Ovary (tissue), 9 donors: ENCODE data around the gene GALNTL6. TPM values are rescaled to one million over a fixed set of nuclear protein-coding genes. Genes with fewer than 3 reads are reported as not detected.
"Not testable (repeated sequence)": the region's sequence is repeated elsewhere in the genome, so short reads cannot be mapped to it uniquely, and the experiment has no call there.

Experiments used
- DNase-seq, 5 donors: peaks; one replicate each; pipeline ENCODE4 v3.0.0-alpha.2; 2019 to 2020
- H3K27ac ChIP-seq, 2 donors: fragments of 200-600 bp; one replicate each; pipeline versions ENCODE4 v1.5.1 to v1.8.0; 2019 to 2022
- H3K27me3 ChIP-seq: fragments of 200-600 bp; one replicate; pipeline ENCODE4 v1.8.0; 2022
- H3K36me3 ChIP-seq: fragments of 200-600 bp; sonication (generic); one replicate; pipeline ENCODE4 v1.5.1; 2019
- H3K4me1 ChIP-seq: one replicate; pipeline ENCODE4 v1.8.1; 2013; ENCODE audit warnings: mild to moderate bottlenecking, moderate library complexity; ENCODE audit not compliant: insufficient read depth
- H3K4me3 ChIP-seq: fragments of 200-600 bp; sonication (generic); one replicate; pipeline ENCODE4 v1.5.1; 2017
- H3K9me3 ChIP-seq, 2 donors: fragments of 200-600 bp in 1 of 2; sonication (generic) in 1 of 2; one replicate each; pipeline versions ENCODE4 v1.5.1 to v1.8.1; 2013 to 2019; ENCODE audit warnings: mild to moderate bottlenecking in 1 of 2, moderate library complexity in 1 of 2
- CTCF ChIP-seq, 3 donors: fragments of 450-650 bp in 2 of 3; fragments of 200-600 bp in 1 of 3; IDR thresholded peaks; one replicate each; pipeline versions ENCODE4 v1.5.1 to v1.8.0; 2016 to 2022; ENCODE audit warnings: antibody characterized with exemption in 3 of 3, mild to moderate bottlenecking in 1 of 3
- EP300 ChIP-seq: sonication (generic); formaldehyde crosslinking; IDR thresholded peaks from one replicate; pipeline ENCODE4 v1.6.1; 2017; ENCODE audit warnings: antibody characterized with exemption
- POLR2A ChIP-seq: fragments of 450-650 bp; IDR thresholded peaks from one replicate; pipeline ENCODE4 v1.6.1; 2017; ENCODE audit warnings: antibody characterized with exemption, mild to moderate bottlenecking, moderate library complexity
- WGBS, 3 donors: extraction: QIAGEN DNeasy Blood & Tissue Kit in 1 of 3; methylation state at CpG; one replicate each; pipeline versions ENCODE4 v1.1.5 to v1.1.7; 2013 to 2017; 5-methylcytosine and 5-hydroxymethylcytosine counted together
- intact Hi-C, 4 donors: fragments of 100-400 bp; cut with DNase I; formaldehyde crosslinking; loops; one replicate each; pipeline versions ENCODE4 v1.11.0 to v1.15.1; 2022 to 2023
- polyA plus RNA-seq, 2 donors: library from polyadenylated mRNA; stranded (reverse); fragments of 200-250 nt in 1 of 2; fragments of 350-450 nt in 1 of 2; fragmentation: Illumina TruSeq in 1 of 2; extraction: RNeasy Lipid Tissue Mini Kit (QIAGEN cat#74804) in 1 of 2; gene quantifications; one replicate each; pipeline ENCODE4 v1.2.3, GENCODE V29; 2013 to 2014
- total RNA-seq, 7 donors: library from RNA; depleted of rRNA in 2 of 7; stranded (reverse); fragments of >200 nt in 2 of 7; fragmentation: NEBNext Ultra II Directional in 3 of 7; extraction: Animal tissue kit (Norgen Biotek cat#: 25700) in 3 of 7; gene quantifications; one replicate each; pipeline versions ENCODE4 v1.1.0 to v1.2.4, GENCODE V29; 2016 to 2023
- donor health status: DM: no; HTN: no; CAD: no; lungs with moderate emphysema.
- donor health status: DM: no; HTN: no; CAD: no.
- donor health status: Bipolar disorder and iron deficiency.
- donor health status: DM: yes; HTN: yes; CAD: no.
- donor health status: DM: no; HTN: no; CAD: no.
- donor health status: DM: yes; HTN: yes; CAD: no.

GALNTL6 gene
- total and polyA plus RNA-seq, 9 donors, result 0.11 to 1.8 TPM; not detected in 7

DNA sequence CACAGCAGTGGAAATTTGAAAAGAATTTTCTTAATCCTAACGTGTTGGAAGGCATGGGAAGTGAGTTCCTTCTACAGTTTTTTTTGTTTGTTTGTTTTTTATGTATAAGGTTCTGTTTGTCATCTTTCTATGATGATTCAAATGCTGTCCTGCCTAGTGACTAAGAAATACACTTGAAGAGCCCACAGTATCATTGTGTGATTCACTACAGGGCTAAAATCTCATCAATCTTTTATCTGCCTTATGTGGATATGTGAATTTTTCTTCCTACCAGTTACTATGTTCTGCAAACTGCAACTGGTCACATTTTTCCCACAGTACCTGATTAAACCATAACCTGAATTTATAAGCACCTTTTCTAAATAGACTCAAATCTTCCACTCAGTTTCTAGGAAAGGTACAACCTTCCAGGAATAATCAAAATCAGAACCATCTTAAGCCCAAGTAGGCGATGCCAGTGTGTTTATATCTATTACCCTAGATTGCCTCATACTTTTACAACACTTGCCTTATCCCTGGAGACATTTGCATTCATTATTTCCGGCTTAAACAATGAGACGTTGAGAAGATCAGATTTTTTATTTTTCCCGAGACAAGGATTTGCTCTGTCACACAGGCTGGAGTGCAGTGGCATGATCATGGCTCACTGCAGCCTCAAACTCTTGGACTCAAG lies 1140.8 kb downstream of the GALNTL6 start:
- no peak overlapping the region for H3K4me3 ChIP-seq
- TF ChIP-seq EP300, result no peak
- TF ChIP-seq CTCF (IDR thresholded peaks at IDR 0.05), result no peak
- H3K9me3 ChIP-seq, result no peaks in the 10 kb centered on the region
- no peaks in the 10 kb centered on the region for H3K36me3 ChIP-seq
- intact Hi-C loops, result no loop called here
- H3K27ac ChIP-seq, result no peak overlapping the region
- H3K4me1 ChIP-seq, result no peaks in the 10 kb centered on the region
- no peaks in the 10 kb centered on the region for H3K27me3 ChIP-seq
- no peak for DNase-seq
- WGBS, 3 donors, result 82 to 84% (median 82%) methylated on average over 5 of the region's 5 CpGs

DNA sequence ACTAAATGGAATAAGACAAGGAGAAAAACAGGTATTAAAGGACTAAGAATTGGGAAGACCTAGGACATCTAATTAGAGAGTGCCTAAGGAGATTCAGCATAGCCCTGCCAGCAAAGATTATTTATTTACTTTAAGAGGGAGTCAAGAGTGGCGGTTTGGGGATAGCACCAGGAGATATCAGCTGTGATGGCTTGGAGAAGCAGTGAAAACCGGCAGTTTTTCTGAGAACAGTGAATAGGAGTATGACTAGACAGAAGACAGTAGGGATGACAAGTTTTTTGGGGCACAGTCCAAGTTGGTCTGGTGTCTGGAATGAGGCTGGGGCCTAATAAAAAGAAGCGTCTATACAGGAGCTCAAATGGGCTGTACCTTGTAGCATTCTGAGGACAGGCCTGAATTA lies 1143.1 kb downstream of the GALNTL6 start:
- H3K36me3 ChIP-seq, H3K4me3 ChIP-seq, H3K27ac ChIP-seq, H3K4me1 ChIP-seq, H3K9me3 ChIP-seq, intact Hi-C loops, DNase-seq, H3K27me3 ChIP-seq: not testable (repeated sequence)
- 79 to 84% (median 79%) methylated on average over 3 of the region's 3 CpGs for WGBS, 3 donors

DNA sequence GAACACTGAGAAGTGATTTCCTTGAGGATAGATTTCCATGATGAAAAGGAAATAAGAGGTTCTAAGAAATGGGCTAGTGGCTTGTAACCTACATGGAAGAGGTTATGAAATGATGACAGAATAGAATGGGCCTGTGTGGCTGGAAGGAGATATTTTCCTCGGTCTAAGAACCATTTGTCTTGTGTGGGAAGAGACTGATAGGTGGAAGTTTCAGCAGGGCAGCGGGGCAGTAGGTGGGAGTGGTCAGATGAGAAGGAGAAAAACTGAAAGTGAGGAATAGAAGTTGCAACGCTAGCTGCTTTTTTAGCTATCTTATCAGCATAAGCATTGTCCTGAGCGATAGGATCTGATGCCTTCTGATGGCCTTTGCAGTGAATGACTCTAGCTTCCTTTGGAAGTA lies 1144.0 kb downstream of the GALNTL6 start:
- Histone ChIP-seq H3K4me1 (no peaks in the 10 kb centered on the region), H3K9me3 (no peaks in the 10 kb centered on the region), H3K27me3 (no peaks in the 10 kb centered on the region), H3K4me3 (no peak overlapping the region), H3K36me3 (no peaks in the 10 kb centered on the region), H3K27ac (no peak overlapping the region)
- no peak for DNase-seq
- 79 to 88% (median 88%) methylated on average over 4 of the region's 4 CpGs for WGBS, 3 donors
- intact Hi-C loops, result no loop called here
- TF ChIP-seq EP300 (no peak), POLR2A (no peak), CTCF (IDR thresholded peaks at IDR 0.05) (no peak)

DNA sequence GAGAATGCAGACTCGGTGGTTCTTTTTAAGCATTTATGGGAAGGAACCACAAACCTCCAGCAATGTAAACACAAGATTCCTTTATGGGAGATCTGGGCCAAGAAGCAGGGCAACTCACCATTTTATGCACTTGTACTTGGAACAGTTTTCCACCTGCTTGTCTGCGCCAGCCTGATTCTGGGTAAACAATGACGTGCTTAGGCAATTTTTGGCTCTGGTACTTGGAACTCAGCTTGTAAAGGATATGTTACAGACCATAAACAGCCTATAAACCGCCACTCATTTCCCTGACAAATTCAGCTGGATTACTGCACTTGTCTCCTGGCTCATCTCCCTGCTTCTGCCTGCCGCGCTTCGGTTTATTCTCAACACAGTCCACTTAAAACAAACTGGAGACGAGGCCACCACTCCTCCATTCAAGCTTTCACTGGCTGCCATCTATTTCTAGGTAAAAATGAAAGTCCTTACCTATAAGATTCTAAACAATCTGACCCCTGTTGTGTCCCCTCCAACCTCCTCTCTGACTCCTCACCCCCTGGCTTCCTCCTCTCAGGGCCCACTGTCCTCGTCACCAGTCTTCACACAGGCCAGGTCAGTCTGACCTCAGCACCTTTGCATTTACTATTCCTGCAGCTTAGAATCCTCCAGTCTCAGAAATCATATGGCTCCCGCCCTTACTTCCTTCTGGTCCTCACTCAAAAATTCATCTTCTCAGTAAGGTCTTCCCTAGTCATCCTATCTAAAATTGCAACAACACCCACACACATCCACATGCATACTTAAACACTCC lies 1149.6 kb downstream of the GALNTL6 start:
- no peaks in the 10 kb centered on the region for H3K36me3 ChIP-seq
- H3K27me3 ChIP-seq, result no peaks in the 10 kb centered on the region
- intact Hi-C loops, result no loop called here
- peaks cover 1% of the 10 kb centered on the region for H3K4me1 ChIP-seq
- no peak for DNase-seq
- no peaks in the 10 kb centered on the region for H3K9me3 ChIP-seq
- no peak for TF ChIP-seq POLR2A
- no peak for TF ChIP-seq EP300
- no peak for TF ChIP-seq CTCF (IDR thresholded peaks at IDR 0.05)
- 19 to 28% (median 21%) methylated on average over 10 of the region's 10 CpGs for WGBS, 3 donors
- no peak overlapping the region for H3K4me3 ChIP-seq
- no peak overlapping the region for H3K27ac ChIP-seq
